Ectodermal cell (in vitro differentiated cells): ENCODE results near the gene SPECC1.
"Not testable (repeated sequence)": the region's sequence is repeated elsewhere in the genome, so short reads cannot be mapped to it uniquely, and the experiment has no call there.

Experiments
- H3K27ac ChIP-seq: 2 replicates; pipeline ENCODE4 v1.7.0; 2013; ENCODE audit warnings: mild to moderate bottlenecking, low read depth, low read length; ENCODE audit not compliant: insufficient read depth, poor library complexity, severe bottlenecking
- H3K27me3 ChIP-seq: 2 replicates; pipeline ENCODE4 v1.7.0; 2013; ENCODE audit warnings: mild to moderate bottlenecking, low read length; ENCODE audit not compliant: insufficient read depth, control insufficient read depth, poor library complexity, severe bottlenecking
- H3K36me3 ChIP-seq: one replicate; pipeline ENCODE4 v1.7.0; 2013; ENCODE audit warnings: low read length; ENCODE audit not compliant: control insufficient read depth, insufficient read depth
- H3K4me1 ChIP-seq: one replicate; pipeline ENCODE4 v1.7.0; 2013; ENCODE audit warnings: low read length; ENCODE audit not compliant: control insufficient read depth, insufficient read depth
- H3K4me3 ChIP-seq: 2 replicates; pipeline ENCODE4 v1.7.0; 2013; ENCODE audit warnings: low read depth, low read length, control low read depth; ENCODE audit not compliant: insufficient read depth
- H3K9me3 ChIP-seq: 2 replicates; pipeline ENCODE4 v1.7.0; 2013; ENCODE audit warnings: mild to moderate bottlenecking, low read length, moderate library complexity; ENCODE audit not compliant: control insufficient read depth
- WGBS, 2 experiments: methylation state at CpG; one replicate each; pipeline ENCODE4 v1.1.7; 2013; ENCODE audit warnings: missing lambda C conversion rate in 2 of 2; 5-methylcytosine and 5-hydroxymethylcytosine counted together

SPECC1 gene

GRCh38 chr17:20068445-20068844, 59.3 kb downstream of the SPECC1 start:
- no peak overlapping the region for H3K4me3 ChIP-seq
- whole genome bisulfite sequencing, 2 experiments = 87 to 88% methylated on average over 3 of the region's 3 CpGs
- peaks cover 2% of the 10 kb centered on the region for H3K4me1 ChIP-seq
- no peaks in the 10 kb centered on the region for H3K36me3 ChIP-seq
- no peak overlapping the region for H3K27ac ChIP-seq
- no peaks in the 10 kb centered on the region for H3K27me3 ChIP-seq
- H3K9me3 ChIP-seq = no peaks in the 10 kb centered on the region

GRCh38 chr17:20071824-20072691, 62.9 kb downstream of the SPECC1 start:
- H3K9me3 ChIP-seq = no peaks in the 10 kb centered on the region
- H3K27ac ChIP-seq = no peak overlapping the region
- H3K27me3 ChIP-seq = no peaks in the 10 kb centered on the region
- 94 to 95% methylated on average over 4 of the region's 4 CpGs for WGBS, 2 experiments
- H3K4me3 ChIP-seq = no peak overlapping the region
- peaks cover 9% of the 10 kb centered on the region for H3K4me1 ChIP-seq
- no peaks in the 10 kb centered on the region for H3K36me3 ChIP-seq

- Histone ChIP-seq H3K4me3 (no peak overlapping the region), H3K4me1 (peaks cover 9% of the 10 kb centered on the region), H3K36me3 (no peaks in the 10 kb centered on the region), H3K27ac (no peak overlapping the region), H3K9me3 (no peaks in the 10 kb centered on the region), H3K27me3 (no peaks in the 10 kb centered on the region)
- 91 to 95% methylated on average over 3 of the region's 3 CpGs for WGBS, 2 experiments
Measured at GRCh38 chr17:20072692-20072992, 63.5 kb downstream of the SPECC1 start.

GRCh38 chr17:20073055-20073979, 64.2 kb downstream of the SPECC1 start:
- no peaks in the 10 kb centered on the region for H3K9me3 ChIP-seq
- WGBS, 2 experiments = 75 to 77% methylated on average over 14 of the region's 14 CpGs

GRCh38 chr17:20074001-20074400, 64.8 kb downstream of the SPECC1 start:
- WGBS, 2 experiments = 87 to 89% methylated on average over 7 of the region's 7 CpGs
- no peaks in the 10 kb centered on the region for H3K9me3 ChIP-seq
- no peaks in the 10 kb centered on the region for H3K27me3 ChIP-seq
- H3K4me3 ChIP-seq = no peak overlapping the region
- H3K36me3 ChIP-seq = no peaks in the 10 kb centered on the region
- no peak overlapping the region for H3K27ac ChIP-seq
- H3K4me1 ChIP-seq = peaks cover 9% of the 10 kb centered on the region

More at GRCh38 chr17:20073055-20073979, 64.2 kb downstream of the SPECC1 start:
- peaks cover 9% of the 10 kb centered on the region for H3K4me1 ChIP-seq
- no peak overlapping the region for H3K4me3 ChIP-seq
- no peaks in the 10 kb centered on the region for H3K36me3 ChIP-seq
- no peaks in the 10 kb centered on the region for H3K27me3 ChIP-seq
- H3K27ac ChIP-seq = no peak overlapping the region

GRCh38 chr17:20074489-20074888, 65.3 kb downstream of the SPECC1 start:
- H3K9me3 ChIP-seq = no peaks in the 10 kb centered on the region
- no peaks in the 10 kb centered on the region for H3K36me3 ChIP-seq
- H3K4me1 ChIP-seq = peaks cover 9% of the 10 kb centered on the region
- no peaks in the 10 kb centered on the region for H3K27me3 ChIP-seq
- 91 to 94% methylated on average over 3 of the region's 3 CpGs for WGBS, 2 experiments
- no peak overlapping the region for H3K27ac ChIP-seq
- no peak overlapping the region for H3K4me3 ChIP-seq

GRCh38 chr17:20076137-20076536, 67.0 kb downstream of the SPECC1 start:
- H3K4me1 ChIP-seq, H3K27me3 ChIP-seq, H3K4me3 ChIP-seq, H3K36me3 ChIP-seq, H3K9me3 ChIP-seq, H3K27ac ChIP-seq: not testable (repeated sequence)
- WGBS, 2 experiments = 87 to 96% methylated on average over 3 of the region's 3 CpGs

- no peaks in the 10 kb centered on the region for H3K27me3 ChIP-seq
- no peaks in the 10 kb centered on the region for H3K9me3 ChIP-seq
- 70 to 86% methylated on average over 3 of the region's 3 CpGs for WGBS, 2 experiments
- peaks cover 9% of the 10 kb centered on the region for H3K4me1 ChIP-seq
- no peak overlapping the region for H3K27ac ChIP-seq
- H3K36me3 ChIP-seq = no peaks in the 10 kb centered on the region
- no peak overlapping the region for H3K4me3 ChIP-seq
Measured at GRCh38 chr17:20077978-20078685, 69.0 kb downstream of the SPECC1 start.

- Histone ChIP-seq H3K27me3 (no peaks in the 10 kb centered on the region), H3K36me3 (no peaks in the 10 kb centered on the region), H3K4me3 (no peak overlapping the region), H3K27ac (no peak overlapping the region), H3K4me1 (peaks cover 6% of the 10 kb centered on the region), H3K9me3 (no peaks in the 10 kb centered on the region)
- 91 to 94% methylated on average over 10 of the region's 10 CpGs for WGBS, 2 experiments
Measured at GRCh38 chr17:20080513-20080912, 71.4 kb downstream of the SPECC1 start.
